ENCODE measurements around the gene TGFB2.

Gene TGFB2

DNA sequence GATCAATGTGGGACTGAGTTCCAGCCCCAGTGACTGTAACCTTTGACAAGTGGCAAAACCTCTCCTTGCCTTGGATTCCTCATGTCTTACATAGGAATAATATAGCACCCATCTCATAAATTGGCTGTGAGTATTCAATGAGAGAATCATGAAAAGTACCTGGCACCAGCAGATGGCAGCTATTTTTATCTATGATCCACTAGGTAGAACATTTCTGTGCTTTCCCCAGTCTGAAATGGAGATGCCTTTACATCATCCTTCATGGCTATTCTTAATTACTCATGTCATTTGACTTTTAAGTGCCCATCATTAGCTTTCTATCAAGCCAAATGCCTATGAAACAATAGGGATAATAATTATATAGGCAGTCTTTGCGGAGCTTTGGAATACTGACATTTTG, 130.1 kb downstream of the TGFB2 start:
- no peak overlapping the region for H3K4me3 ChIP-seq (ENCODE audit: low read length in 2 of 2)
- H3K9ac ChIP-seq (ENCODE audit: low read length in 2 of 2) = no peak overlapping the region
- H3K9me3 ChIP-seq (ENCODE audit: control insufficient read depth in 2 of 2, low read length in 2 of 2) = no peaks in the 10 kb centered on the region
- no peaks in the 10 kb centered on the region for H3K36me3 ChIP-seq (ENCODE audit: control insufficient read depth in 2 of 2, insufficient read depth in 2 of 2, low read length in 2 of 2)
- H3K27me3 ChIP-seq (ENCODE audit: control insufficient read depth in 1 of 2, insufficient read depth in 2 of 2, low read length in 2 of 2) = no peaks in the 10 kb centered on the region
- no peak overlapping the region for H3K27ac ChIP-seq (ENCODE audit: low read length)
- H3K4me1 ChIP-seq (ENCODE audit: control insufficient read depth, insufficient read depth, low read length) = peaks cover 6% of the 10 kb centered on the region

DNA sequence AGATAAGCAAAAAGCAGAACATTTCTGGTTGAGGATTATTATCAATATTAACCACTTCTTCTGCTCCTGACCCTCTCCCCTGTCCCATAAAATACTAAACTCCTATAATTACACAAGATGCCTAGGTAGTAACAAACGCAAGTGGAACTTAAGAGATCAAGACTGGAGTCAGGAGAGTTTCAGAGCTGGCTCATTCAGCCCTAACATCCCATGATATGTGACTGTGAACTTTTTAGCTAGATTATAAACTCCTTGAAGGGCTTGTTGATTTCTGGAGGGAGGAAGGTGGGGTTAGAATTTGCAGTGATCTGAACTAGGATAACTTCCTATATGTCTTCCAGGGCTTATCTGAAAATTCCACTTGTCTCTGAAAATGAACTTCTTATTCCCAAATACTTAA, 130.6 kb downstream of the TGFB2 start:
- Histone ChIP-seq H3K4me3 (ENCODE audit: low read length in 2 of 2) (no peak overlapping the region), H3K9me3 (ENCODE audit: control insufficient read depth in 2 of 2, low read length in 2 of 2) (no peaks in the 10 kb centered on the region), H3K36me3 (ENCODE audit: control insufficient read depth in 2 of 2, insufficient read depth in 2 of 2, low read length in 2 of 2) (no peaks in the 10 kb centered on the region), H3K9ac (ENCODE audit: low read length in 2 of 2) (no peak overlapping the region), H3K27ac (ENCODE audit: low read length) (no peak overlapping the region), H3K27me3 (ENCODE audit: control insufficient read depth in 1 of 2, insufficient read depth in 2 of 2, low read length in 2 of 2) (no peaks in the 10 kb centered on the region), H3K4me1 (ENCODE audit: control insufficient read depth, insufficient read depth, low read length) (peaks cover 7% of the 10 kb centered on the region)

DNA sequence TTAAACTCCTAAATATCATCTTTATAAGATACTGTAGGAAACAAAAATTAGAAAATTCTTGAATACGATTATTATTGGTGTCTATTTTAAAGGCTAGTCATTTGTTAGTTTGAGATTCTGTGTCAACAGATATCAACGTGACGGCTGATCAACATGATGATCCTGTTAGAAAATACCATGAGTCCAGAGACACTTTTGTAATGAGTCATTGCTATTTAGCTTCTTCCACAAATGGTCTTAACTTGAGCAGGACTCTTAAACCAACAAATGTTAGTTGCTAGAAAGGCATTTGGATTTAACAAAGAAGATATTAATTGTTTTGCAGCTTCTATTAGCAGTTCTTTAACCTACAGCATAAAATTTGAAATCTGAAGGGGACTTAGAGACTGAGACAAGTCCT, 131.2 kb downstream of the TGFB2 start:
- no peak overlapping the region for H3K9ac ChIP-seq (ENCODE audit: low read length in 2 of 2)
- H3K9me3 ChIP-seq (ENCODE audit: control insufficient read depth in 2 of 2, low read length in 2 of 2) = no peaks in the 10 kb centered on the region
- H3K4me3 ChIP-seq (ENCODE audit: low read length in 2 of 2) = no peak overlapping the region
- no peaks in the 10 kb centered on the region for H3K36me3 ChIP-seq (ENCODE audit: control insufficient read depth in 2 of 2, insufficient read depth in 2 of 2, low read length in 2 of 2)
- peaks cover 7% of the 10 kb centered on the region for H3K4me1 ChIP-seq (ENCODE audit: control insufficient read depth, insufficient read depth, low read length)
- H3K27ac ChIP-seq (ENCODE audit: low read length) = no peak overlapping the region
- H3K27me3 ChIP-seq (ENCODE audit: control insufficient read depth in 1 of 2, insufficient read depth in 2 of 2, low read length in 2 of 2) = no peaks in the 10 kb centered on the region

DNA sequence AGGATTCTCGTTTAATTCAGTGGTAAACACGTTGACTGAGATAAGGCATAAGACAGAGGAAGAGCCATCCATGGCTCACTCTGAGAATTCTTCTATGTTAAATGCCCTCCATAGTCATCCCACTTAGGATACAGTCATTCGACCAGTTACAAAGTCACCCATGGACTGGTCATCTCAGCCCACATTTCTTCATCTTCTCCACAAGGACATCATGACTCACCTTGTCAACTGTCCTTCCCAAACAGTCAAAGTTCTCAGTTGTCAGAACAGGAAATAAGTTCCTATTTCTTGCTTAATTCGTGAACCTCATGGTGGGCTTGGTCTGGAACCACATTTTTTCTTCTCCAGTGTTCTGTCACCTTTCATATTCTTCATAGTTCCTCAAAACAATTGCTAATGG, 133.2 kb downstream of the TGFB2 start:
- no peak overlapping the region for H3K4me3 ChIP-seq (ENCODE audit: low read length in 2 of 2)
- H3K4me1 ChIP-seq (ENCODE audit: control insufficient read depth, insufficient read depth, low read length) = peaks cover 7% of the 10 kb centered on the region
- no peaks in the 10 kb centered on the region for H3K27me3 ChIP-seq (ENCODE audit: control insufficient read depth in 1 of 2, insufficient read depth in 2 of 2, low read length in 2 of 2)
- H3K9ac ChIP-seq (ENCODE audit: low read length in 2 of 2) = no peak overlapping the region
- H3K9me3 ChIP-seq (ENCODE audit: control insufficient read depth in 2 of 2, low read length in 2 of 2) = no peaks in the 10 kb centered on the region
- H3K27ac ChIP-seq (ENCODE audit: low read length) = no peak overlapping the region
- no peaks in the 10 kb centered on the region for H3K36me3 ChIP-seq (ENCODE audit: control insufficient read depth in 2 of 2, insufficient read depth in 2 of 2, low read length in 2 of 2)

DNA sequence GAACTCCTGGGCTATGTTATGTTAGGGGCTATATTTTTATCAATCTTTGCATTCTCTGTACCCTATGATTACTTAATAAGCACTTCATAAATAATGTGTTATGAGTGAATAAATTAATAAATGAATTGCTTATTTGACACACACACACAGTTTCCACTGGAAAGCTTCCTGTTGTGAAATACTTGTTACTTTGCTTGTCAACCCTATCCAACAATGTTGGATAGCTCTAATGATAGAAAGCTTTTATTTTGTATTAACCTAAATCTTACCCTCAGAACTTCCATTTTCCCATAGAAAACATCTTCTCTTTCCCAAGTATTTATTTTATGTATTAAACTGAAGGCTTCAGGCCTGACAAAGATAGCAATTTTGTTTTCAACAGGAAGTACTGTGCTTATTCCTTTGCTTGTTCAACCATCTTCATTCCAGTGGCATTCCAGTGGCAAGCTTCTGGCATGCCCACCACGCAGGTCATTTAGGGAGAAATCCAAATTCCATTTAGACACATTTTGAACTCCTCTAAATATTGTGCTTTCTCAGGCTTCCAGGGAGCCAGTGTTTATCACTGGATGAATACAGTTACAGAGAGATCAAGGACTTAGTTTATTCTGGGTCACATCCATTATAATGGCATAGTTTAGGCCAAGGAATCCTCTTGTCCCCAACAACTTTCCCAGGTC, 134.4 kb downstream of the TGFB2 start:
- H3K36me3 ChIP-seq (ENCODE audit: control insufficient read depth in 2 of 2, insufficient read depth in 2 of 2, low read length in 2 of 2) = no peaks in the 10 kb centered on the region
- no peaks in the 10 kb centered on the region for H3K27me3 ChIP-seq (ENCODE audit: control insufficient read depth in 1 of 2, insufficient read depth in 2 of 2, low read length in 2 of 2)
- H3K4me1 ChIP-seq (ENCODE audit: control insufficient read depth, insufficient read depth, low read length) = peaks cover 7% of the 10 kb centered on the region
- H3K9ac ChIP-seq (ENCODE audit: low read length in 2 of 2) = no peak overlapping the region
- peak overlapping the region; percentile 62 for H3K27ac ChIP-seq (ENCODE audit: low read length)
- H3K4me3 ChIP-seq (ENCODE audit: low read length in 2 of 2) = no peak overlapping the region
- no peaks in the 10 kb centered on the region for H3K9me3 ChIP-seq (ENCODE audit: control insufficient read depth in 2 of 2, low read length in 2 of 2)

DNA sequence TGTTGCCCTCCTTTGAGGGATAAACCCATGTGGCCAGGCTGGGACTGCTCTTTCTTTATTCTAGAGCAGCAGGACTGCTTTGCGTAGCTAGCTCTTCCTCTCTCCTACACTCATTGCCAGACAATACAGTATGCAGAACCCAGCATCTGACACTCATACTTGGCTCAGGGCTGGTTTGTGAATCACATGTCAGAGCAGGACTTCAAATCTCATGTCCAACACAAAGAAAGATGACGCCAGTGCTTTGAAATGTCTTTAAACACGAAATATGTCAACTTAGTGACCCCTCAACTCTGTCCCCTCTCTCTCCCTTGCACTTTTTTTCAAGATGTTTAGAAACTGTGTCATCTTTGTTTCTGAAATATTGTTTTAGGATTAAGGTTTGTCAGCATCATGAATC, 135.0 kb downstream of the TGFB2 start:
- Histone ChIP-seq H3K27ac (ENCODE audit: low read length) (peak overlapping the region; percentile 62), H3K4me1 (ENCODE audit: control insufficient read depth, insufficient read depth, low read length) (peaks cover 7% of the 10 kb centered on the region)

DNA sequence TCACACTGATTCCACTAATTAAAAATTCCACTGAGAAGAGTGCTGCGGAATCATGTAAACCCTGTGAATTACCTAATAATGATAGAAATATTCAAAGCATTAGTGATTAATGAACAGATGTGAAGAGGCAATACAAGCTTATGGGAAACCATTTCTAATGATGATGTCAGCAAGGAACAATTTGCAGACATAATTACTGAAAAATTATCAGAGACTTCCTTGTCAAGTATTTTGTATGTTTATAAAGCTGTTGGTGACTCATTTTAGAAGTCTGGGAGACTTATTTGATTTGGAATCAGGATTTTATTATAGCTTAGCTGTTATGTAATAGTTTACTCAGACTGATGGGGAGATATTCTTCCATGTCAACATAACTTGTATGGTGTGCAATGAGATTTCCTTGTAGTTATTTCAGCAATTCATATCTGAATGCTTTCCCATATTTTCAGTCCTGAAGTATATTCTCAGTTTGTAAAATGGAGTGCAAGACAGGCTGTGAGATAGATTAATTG, 135.5 kb downstream of the TGFB2 start:
- no peaks in the 10 kb centered on the region for H3K9me3 ChIP-seq (ENCODE audit: control insufficient read depth in 2 of 2, low read length in 2 of 2)
- H3K4me3 ChIP-seq (ENCODE audit: low read length in 2 of 2) = no peak overlapping the region
- H3K36me3 ChIP-seq (ENCODE audit: control insufficient read depth in 2 of 2, insufficient read depth in 2 of 2, low read length in 2 of 2) = no peaks in the 10 kb centered on the region
- H3K4me1 ChIP-seq (ENCODE audit: control insufficient read depth, insufficient read depth, low read length) = peaks cover 7% of the 10 kb centered on the region
- no peak overlapping the region for H3K9ac ChIP-seq (ENCODE audit: low read length in 2 of 2)
- no peaks in the 10 kb centered on the region for H3K27me3 ChIP-seq (ENCODE audit: control insufficient read depth in 1 of 2, insufficient read depth in 2 of 2, low read length in 2 of 2)
- H3K27ac ChIP-seq (ENCODE audit: low read length) = peak overlapping the region; percentile 62

More for the DNA sequence above, 135.0 kb downstream of the TGFB2 start:
- Histone ChIP-seq H3K9ac (ENCODE audit: low read length in 2 of 2) (no peak overlapping the region), H3K4me3 (ENCODE audit: low read length in 2 of 2) (no peak overlapping the region), H3K9me3 (ENCODE audit: control insufficient read depth in 2 of 2, low read length in 2 of 2) (no peaks in the 10 kb centered on the region), H3K27me3 (ENCODE audit: control insufficient read depth in 1 of 2, insufficient read depth in 2 of 2, low read length in 2 of 2) (no peaks in the 10 kb centered on the region), H3K36me3 (ENCODE audit: control insufficient read depth in 2 of 2, insufficient read depth in 2 of 2, low read length in 2 of 2) (no peaks in the 10 kb centered on the region)

DNA sequence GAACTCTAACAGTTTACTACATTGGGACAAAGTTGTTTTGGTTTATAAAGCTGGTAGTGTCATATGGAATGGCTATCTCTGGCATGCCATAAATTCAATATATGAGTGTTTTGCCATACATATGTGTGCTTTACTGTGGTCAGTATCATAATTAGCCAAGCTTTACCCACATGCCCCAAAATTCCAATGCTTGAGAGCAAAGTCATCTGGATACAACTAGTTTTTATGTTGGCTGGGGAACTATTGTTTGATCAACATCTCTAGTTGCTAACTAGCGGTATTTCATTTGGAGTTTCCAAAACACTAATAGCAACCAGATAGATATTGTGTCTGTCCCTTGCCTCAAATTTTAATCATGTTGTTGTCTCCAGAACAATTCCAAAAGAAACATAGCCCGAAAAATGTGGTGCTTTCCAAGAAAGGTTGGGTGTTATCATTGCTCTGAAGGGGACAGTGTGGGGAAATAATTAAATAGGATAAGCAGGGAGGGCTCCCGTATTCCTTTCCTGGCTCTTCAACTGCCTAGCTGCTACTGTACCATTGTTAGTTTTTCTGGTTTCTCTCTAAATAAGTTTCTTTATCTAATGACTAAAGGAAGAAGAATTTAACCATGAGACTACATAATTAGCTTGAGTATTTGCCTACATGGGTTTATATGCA, 136.1 kb downstream of the TGFB2 start:
- Histone ChIP-seq H3K27ac (ENCODE audit: low read length) (no peak overlapping the region), H3K36me3 (ENCODE audit: control insufficient read depth in 2 of 2, insufficient read depth in 2 of 2, low read length in 2 of 2) (no peaks in the 10 kb centered on the region), H3K4me3 (ENCODE audit: low read length in 2 of 2) (no peak overlapping the region), H3K9me3 (ENCODE audit: control insufficient read depth in 2 of 2, low read length in 2 of 2) (no peaks in the 10 kb centered on the region), H3K9ac (ENCODE audit: low read length in 2 of 2) (no peak overlapping the region), H3K27me3 (ENCODE audit: control insufficient read depth in 1 of 2, insufficient read depth in 2 of 2, low read length in 2 of 2) (no peaks in the 10 kb centered on the region), H3K4me1 (ENCODE audit: control insufficient read depth, insufficient read depth, low read length) (peaks cover 7% of the 10 kb centered on the region)

DNA sequence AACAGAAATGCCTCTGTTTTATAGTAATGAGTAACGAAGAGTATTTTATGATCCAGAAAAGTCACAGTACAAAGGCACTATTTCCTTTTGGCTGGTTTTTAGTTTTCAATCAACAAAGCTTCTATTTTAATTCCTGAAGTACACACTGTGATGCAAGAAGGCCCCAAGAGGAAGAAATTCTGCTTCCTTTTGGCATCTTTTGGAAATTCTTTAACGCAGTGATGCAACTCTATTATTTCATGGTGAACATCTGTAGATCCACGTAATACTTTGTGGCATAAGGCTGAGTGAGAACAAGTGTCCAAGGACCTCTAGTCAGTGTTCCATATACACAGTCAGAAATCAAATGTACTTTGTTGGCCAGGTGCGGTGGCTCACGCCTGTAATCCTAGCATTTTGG, 137.5 kb downstream of the TGFB2 start:
- Histone ChIP-seq H3K4me3 (ENCODE audit: low read length in 2 of 2) (no peak overlapping the region), H3K36me3 (ENCODE audit: control insufficient read depth in 2 of 2, insufficient read depth in 2 of 2, low read length in 2 of 2) (no peaks in the 10 kb centered on the region), H3K27ac (ENCODE audit: low read length) (no peak overlapping the region), H3K9me3 (ENCODE audit: control insufficient read depth in 2 of 2, low read length in 2 of 2) (no peaks in the 10 kb centered on the region), H3K9ac (ENCODE audit: low read length in 2 of 2) (no peak overlapping the region), H3K4me1 (ENCODE audit: control insufficient read depth, insufficient read depth, low read length) (peaks cover 7% of the 10 kb centered on the region), H3K27me3 (ENCODE audit: control insufficient read depth in 1 of 2, insufficient read depth in 2 of 2, low read length in 2 of 2) (no peaks in the 10 kb centered on the region)

DNA sequence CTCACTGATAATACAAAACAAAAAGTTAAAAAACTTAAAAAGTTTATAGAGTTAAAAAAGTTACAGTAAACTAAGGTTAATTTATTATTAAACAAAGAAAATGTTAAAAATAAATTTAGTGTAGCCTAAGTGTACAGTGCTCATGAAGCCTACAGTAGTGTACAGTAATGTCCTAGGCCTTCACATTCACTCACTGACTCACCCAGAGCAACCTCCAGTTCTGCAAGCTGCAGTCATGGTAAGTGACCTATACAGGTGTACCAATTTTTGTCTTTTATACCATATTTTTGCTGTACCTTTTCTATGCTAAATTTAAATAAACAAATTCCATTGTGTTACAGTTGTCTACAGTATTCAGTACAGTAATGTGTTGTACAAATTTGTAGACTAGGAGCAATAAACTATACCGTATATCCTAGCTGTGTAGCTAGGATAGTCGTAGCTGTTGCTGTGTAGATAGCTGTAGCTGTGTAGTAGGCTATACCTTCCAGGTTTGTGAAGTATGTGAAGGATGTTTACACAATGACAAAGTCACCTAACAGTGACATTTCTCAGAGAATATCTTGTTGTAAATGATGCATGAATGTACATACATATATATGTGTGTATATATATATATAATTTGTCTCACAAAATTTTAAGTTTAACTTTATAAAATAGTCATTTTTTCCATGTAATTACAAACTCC, 140.2 kb downstream of the TGFB2 start:
- Histone ChIP-seq H3K9me3 (ENCODE audit: control insufficient read depth in 2 of 2, low read length in 2 of 2) (no peaks in the 10 kb centered on the region), H3K4me3 (ENCODE audit: low read length in 2 of 2) (no peak overlapping the region), H3K9ac (ENCODE audit: low read length in 2 of 2) (no peak overlapping the region), H3K27me3 (ENCODE audit: control insufficient read depth in 1 of 2, insufficient read depth in 2 of 2, low read length in 2 of 2) (no peaks in the 10 kb centered on the region), H3K36me3 (ENCODE audit: control insufficient read depth in 2 of 2, insufficient read depth in 2 of 2, low read length in 2 of 2) (no peaks in the 10 kb centered on the region), H3K27ac (ENCODE audit: low read length) (no peak overlapping the region), H3K4me1 (ENCODE audit: control insufficient read depth, insufficient read depth, low read length) (no peaks in the 10 kb centered on the region)

DNA sequence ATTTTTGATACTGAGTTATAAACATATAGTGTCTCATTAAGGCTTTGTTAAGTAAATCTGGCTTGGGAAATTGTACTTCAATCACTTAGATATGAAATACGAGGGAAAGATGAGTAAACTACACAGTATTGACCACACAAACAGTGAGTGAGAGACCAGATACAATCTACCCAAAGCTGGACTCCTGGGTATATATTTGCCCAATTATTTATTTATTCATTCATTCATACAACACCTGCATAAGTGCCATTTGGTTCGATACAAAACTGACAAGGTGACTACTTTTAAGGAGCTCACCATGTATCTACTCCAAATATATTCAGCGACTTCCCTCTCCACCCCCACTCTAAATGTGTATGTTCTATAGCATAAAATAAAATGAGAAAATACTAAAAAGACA, 143.4 kb downstream of the TGFB2 start:
- Histone ChIP-seq H3K9me3 (ENCODE audit: control insufficient read depth in 2 of 2, low read length in 2 of 2) (no peaks in the 10 kb centered on the region), H3K4me3 (ENCODE audit: low read length in 2 of 2) (no peak overlapping the region), H3K4me1 (ENCODE audit: control insufficient read depth, insufficient read depth, low read length) (no peaks in the 10 kb centered on the region), H3K27me3 (ENCODE audit: control insufficient read depth in 1 of 2, insufficient read depth in 2 of 2, low read length in 2 of 2) (no peaks in the 10 kb centered on the region), H3K9ac (ENCODE audit: low read length in 2 of 2) (no peak overlapping the region), H3K36me3 (ENCODE audit: control insufficient read depth in 2 of 2, insufficient read depth in 2 of 2, low read length in 2 of 2) (no peaks in the 10 kb centered on the region), H3K27ac (ENCODE audit: low read length) (no peak overlapping the region)
